Measurements from ENCODE around the gene TARDBP.
"Not testable (repeated sequence)": the region's sequence is repeated elsewhere in the genome, so short reads cannot be mapped to it uniquely, and the experiment has no call there.

Gene TARDBP

GRCh38 chr1:10992864-10993263, 19.6 kb upstream of the TARDBP start:
- DNase-seq (ENCODE audit: low read depth): no peak

GRCh38 chr1:10996100-10996499, 16.4 kb upstream of the TARDBP start:
- no peak for DNase-seq (ENCODE audit: low read depth)

GRCh38 chr1:11000526-11000925, 11.9 kb upstream of the TARDBP start:
- DNase-seq (ENCODE audit: low read depth): no peak

GRCh38 chr1:11013160-11013531, 692 bp downstream of the TARDBP start:
- no peak for DNase-seq (ENCODE audit: low read depth)

- not testable (repeated sequence) for DNase-seq (ENCODE audit: low read depth)
These were observed 6.9 kb downstream of the TARDBP start for GRCh38 chr1:11019358-11019757.

GRCh38 chr1:11019971-11020370, 7.5 kb downstream of the TARDBP start:
- no peak for DNase-seq (ENCODE audit: low read depth)

- no peak for DNase-seq (ENCODE audit: low read depth)
These were observed 10.7 kb downstream of the TARDBP start for GRCh38 chr1:11023201-11023600.

- no peak for DNase-seq (ENCODE audit: low read depth)
These were observed 11.9 kb downstream of the TARDBP start for GRCh38 chr1:11024154-11024873.

GRCh38 chr1:11024874-11025203, 12.4 kb downstream of the TARDBP start:
- DNase-seq (ENCODE audit: low read depth): no peak

- DNase-seq (ENCODE audit: low read depth): no peak
These were observed 13.2 kb downstream of the TARDBP start for GRCh38 chr1:11025618-11026017.

- no peak for DNase-seq (ENCODE audit: low read depth)
These were observed 13.6 kb downstream of the TARDBP start for GRCh38 chr1:11026052-11026451.

GRCh38 chr1:11026903-11027302, 14.4 kb downstream of the TARDBP start:
- no peak for DNase-seq (ENCODE audit: low read depth)

GRCh38 chr1:11027316-11027715, 14.9 kb downstream of the TARDBP start:
- no peak for DNase-seq (ENCODE audit: low read depth)

- DNase-seq (ENCODE audit: low read depth): no peak
These were observed 15.6 kb downstream of the TARDBP start for GRCh38 chr1:11028018-11028417.

- DNase-seq (ENCODE audit: low read depth): no peak
These were observed 18.4 kb downstream of the TARDBP start for GRCh38 chr1:11030865-11031264.

GRCh38 chr1:11031624-11032262, 19.3 kb downstream of the TARDBP start:
- DNase-seq (ENCODE audit: low read depth): no peak

GRCh38 chr1:11037019-11037739, 24.7 kb downstream of the TARDBP start:
- DNase-seq (ENCODE audit: low read depth): not testable (repeated sequence)

GRCh38 chr1:11037740-11038182, 25.3 kb downstream of the TARDBP start:
- DNase-seq (ENCODE audit: low read depth): peak; percentile 65

- no peak for DNase-seq (ENCODE audit: low read depth)
These were observed 27.1 kb downstream of the TARDBP start for GRCh38 chr1:11039351-11040104.

- not testable (repeated sequence) for DNase-seq (ENCODE audit: low read depth)
These were observed 27.6 kb downstream of the TARDBP start for GRCh38 chr1:11040105-11040429.

- DNase-seq (ENCODE audit: low read depth): no peak
These were observed 28.6 kb downstream of the TARDBP start for GRCh38 chr1:11041048-11041447.

- DNase-seq (ENCODE audit: low read depth): no peak
These were observed 29.6 kb downstream of the TARDBP start for GRCh38 chr1:11042065-11042464.
